Endometrial microvascular endothelial cells (primary cell): ENCODE measurements around the gene TAC3. TPM values are rescaled to one million over a fixed set of nuclear protein-coding genes. Genes with fewer than 3 reads are reported as not detected.
"Not testable (repeated sequence)": the region's sequence is repeated elsewhere in the genome, so short reads cannot be mapped to it uniquely, and the experiment has no call there.

Experiments used
- in situ Hi-C: cut with HindIII; loops from 2 replicates; pipeline ENCODE4 v1.10.0; 2017; ENCODE audit warnings: low sequenced_read_pairs, low pct_unique_long_range_greater_than_20kb; ENCODE audit errors: inconsistent ontology term
- total RNA-seq: library from RNA; depleted of rRNA; stranded (reverse); fragments of >200 nt; gene quantifications from one replicate; pipeline ENCODE4 v1.2.3, GENCODE V29; 2015; ENCODE audit errors: inconsistent ontology term

The TAC3 gene
- total RNA-seq = not detected

DNA sequence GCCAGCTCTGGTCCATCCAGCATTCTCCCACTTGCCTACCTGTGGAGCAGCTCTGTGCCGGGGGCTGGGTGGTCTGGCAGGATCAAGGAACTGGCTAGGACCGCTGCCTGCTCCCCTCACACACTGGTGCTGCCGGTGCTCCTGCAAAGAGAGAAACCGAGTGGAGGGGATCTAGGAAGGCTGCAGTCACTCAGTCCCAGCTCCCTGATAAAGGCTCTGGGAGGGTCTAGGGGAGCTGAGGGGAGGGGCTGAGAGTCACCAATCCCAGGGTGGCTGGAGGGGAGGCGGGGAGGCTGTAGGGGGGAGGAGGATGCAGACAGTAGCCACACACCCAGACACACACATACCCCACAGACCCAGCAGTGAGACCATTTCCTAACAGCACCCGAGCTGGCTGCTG lies at the start of gene TAC3:
TAC3 (minus strand) TSS at position 182 of the 400 bp plus-strand sequence. CDS start 732 bp downstream, outside the sequence.
- in situ Hi-C loops = no loop called here

DNA sequence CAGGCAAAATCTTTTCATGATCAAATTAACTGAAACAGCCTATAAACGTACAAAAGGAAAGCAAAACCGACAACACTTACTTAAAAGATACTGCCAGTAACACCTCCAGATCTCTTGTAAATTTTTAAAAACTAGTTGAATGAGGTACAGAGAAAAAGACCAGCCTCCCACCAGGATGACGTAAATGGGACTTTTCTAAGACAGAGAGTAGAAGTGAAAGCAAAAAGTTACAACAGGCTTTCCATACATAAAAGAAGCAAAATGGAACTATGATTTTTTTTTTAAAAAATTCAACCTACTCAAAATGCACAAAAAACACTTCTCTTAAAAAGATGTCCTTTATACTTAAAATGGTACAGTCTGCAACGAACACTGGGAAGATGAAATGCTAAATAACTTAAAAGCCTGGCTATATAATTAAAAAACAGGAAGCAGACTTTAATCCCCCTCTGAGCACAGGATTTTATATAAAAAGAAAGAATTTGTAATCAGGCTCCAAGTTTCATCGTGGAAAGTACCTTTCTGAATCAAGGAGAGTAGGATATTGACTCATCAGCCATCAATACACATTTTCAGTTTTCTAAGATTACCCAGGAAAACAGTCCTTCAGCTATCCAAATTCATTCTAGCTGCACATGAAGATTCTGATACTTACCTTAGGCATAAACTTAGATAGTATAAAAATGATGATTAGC lies 47.8 kb upstream of the TAC3 start:
- in situ Hi-C loops = no loop called here

DNA sequence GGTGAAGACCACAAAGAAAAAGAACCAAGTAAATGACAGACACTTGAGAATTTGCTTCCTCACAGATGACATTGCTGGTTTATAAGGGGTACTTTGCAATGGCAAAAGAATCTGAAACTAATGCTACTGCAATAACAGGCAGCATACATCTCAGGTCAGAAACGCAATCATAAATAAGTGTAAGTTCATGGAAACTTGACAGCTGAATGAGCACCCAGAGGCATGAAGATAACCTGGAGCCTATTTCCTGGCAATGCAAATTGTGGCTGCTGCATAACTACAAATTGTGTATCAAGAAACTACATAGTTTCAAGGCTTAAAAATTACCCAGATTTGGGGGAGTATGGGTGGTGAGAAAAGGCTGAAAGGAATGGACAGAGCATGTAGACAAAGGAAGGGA lies 42.1 kb upstream of the TAC3 start:
- in situ Hi-C loops = no loop called here

DNA sequence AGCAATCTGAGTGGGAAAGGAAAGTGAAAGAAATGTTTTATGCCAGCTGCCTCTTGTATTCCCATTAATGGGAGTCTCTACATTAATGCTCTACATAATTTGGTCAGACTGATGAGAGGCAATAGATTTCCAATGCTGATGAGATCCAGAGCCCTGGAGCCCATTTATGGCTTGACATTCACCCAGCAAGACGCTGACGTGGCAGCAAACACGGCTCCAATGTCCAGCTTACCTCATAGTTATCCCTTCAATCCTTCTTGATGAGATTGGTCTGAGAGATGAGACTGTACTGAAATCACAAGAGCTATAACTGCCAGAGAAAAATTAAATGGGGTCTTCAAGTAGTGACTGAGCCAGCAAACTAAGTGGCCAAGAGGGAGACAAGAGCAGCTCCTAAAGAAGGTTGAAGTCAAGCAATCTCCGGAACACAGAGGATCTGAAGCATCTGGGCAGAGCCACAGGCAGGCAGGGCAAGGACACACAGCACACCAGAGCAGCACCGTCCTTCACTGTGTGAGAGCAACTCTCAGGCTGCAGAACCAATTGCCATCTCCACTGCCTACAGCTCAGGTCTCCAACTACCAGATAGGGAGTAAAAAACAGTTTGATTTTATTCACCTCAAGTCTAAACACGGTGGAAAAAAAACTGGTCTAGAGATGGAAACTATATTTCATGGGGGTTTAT lies 40.9 kb upstream of the TAC3 start:
- in situ Hi-C loops = no loop called here

DNA sequence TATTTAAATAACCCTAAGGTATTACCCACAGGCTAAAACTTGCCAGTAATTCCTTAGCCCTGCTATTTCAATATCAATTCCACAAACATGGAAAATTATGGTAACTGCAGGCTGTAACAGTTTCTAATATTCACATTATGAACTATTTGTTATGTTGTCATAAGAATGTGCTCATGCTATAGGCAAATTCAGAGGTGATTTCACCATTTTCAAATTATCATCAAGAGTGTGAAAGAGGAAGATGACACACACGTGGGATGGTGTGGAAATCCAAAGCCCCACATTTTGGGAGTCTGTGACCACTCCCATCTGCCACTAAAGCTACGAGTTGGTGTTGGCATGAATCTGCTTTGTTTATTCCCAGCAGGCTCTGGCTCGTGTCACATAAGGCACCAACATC lies 39.5 kb upstream of the TAC3 start:
- in situ Hi-C loops = no loop called here

DNA sequence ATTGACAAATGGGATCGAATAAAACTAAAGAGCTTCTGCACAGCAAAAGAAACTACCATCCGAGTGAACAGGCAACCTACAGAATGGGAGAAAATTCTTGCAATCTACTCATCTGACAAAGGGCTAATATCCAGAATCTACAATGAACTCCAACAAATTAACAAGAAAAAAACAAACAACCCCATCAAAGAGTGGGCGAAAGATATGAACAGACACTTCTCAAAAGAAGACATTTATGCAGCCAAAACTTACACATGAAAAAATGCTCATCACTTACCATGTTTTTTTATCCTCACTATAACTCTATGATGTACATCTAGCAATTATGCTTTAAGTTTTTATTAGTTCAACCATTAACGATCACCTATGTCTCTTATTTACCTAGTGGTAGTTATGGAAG lies 37.6 kb upstream of the TAC3 start:
- in situ Hi-C loops = not testable (repeated sequence)

DNA sequence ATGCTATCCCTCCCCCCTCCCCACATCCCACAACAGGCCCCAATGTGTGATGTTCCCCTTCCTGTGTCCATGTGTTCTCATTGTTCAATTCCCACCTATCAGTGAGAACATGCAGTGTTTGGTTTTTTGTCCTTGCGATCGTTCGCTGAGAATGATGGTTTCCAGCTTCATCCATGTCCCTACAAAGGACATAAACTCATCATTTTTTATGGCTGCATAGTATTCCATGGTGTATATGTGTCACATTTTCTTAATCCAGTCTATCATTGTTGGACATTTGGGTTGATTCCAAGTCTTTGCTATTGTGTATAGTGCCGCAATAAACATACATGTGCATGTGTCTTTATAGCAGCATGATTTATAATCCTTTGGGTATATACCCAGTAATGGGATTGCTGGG lies 36.8 kb upstream of the TAC3 start:
- in situ Hi-C loops = not testable (repeated sequence)

DNA sequence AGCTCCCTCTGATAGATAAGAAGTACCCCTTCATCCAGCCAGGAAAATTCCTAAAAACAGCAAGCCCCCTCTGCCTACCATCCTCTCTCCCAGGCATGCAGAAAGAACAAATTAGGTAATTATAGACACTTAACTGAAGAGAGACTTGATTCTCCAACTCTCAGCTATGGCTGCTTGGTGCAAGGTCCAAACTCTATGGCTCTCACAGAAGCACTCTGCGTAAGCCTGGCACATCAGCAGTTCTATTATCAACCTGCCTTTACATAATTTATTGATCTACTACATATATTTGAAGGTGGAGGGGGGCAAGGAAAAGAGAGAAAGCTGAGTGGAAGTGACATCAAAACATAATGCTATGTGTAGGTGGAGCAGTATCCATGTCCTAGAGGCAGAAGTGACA lies 34.7 kb upstream of the TAC3 start:
- in situ Hi-C loops = no loop called here

DNA sequence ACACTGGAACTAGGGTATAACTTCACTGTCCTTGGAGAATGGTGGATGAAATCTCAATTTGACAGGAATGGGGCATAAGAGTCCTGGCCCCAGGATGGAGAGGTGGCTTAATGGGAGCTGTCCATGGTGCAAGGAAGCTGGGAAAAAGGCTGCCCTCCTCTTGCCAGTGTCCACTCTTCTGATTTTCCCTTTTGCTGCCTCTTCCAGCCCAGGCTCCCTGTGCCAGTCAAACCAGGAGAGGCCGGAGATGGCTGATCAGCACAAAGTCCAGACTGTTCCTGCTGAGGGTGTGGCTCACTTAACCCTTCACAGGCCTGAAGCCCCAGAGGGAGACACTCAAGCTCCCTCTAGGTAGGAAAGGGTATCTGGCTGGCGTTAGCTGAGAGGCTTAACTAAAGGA lies 33.6 kb upstream of the TAC3 start, which contains the start of gene MYO1A:
MYO1A (minus strand) TSS at position 240 of the 400 bp plus-strand sequence. CDS start 1,806 bp downstream, outside the sequence.
- in situ Hi-C loops = no loop called here

DNA sequence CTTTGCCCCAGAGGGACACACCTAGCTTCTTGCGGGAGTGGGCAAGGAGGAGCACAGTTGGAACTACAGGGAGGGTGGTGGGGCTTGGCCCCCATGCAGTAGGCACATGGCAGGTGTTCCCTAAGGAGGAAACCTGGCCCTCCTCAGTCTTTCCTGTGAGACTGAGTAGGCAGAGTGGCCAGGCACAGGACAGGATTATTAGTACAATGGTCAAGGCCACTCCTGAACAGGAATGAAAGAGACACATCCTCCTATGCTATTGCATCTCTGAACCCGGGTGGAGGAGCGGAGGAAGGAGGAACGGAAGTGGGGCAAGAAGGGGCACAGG lies 32.8 kb upstream of the TAC3 start:
- in situ Hi-C loops = no loop called here

DNA sequence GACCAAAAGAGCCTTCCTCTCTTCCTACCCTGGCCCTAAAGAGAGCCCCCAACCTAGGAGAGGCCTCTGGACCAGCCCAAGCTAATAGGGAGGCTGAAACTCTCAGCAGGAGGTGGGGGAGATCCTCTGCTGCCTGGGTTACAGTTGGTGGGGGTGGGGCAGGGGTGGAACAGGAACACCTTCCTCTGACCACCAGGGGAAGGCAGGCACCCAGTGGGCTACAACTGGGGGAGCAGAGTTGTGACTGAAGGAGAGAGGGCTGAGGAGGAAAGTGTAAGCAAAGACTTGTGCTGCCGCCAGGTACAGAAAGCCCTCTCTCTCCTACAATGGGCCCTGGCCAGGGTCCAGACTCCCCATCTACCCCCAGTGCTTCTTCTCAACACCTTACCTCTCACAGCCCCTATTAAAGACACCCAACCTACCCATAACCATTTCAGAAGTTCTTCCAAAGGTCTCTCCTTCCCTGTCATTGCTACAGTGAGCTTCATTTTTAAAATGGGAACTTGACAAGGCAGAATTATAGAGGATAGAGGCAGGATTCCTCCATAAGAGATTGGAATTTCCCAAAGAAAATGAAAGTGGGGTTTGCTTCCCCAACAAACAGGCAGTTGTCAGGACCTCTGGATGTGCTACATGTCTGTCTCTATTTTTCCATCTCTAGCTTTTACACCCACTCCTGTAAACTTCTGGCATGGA lies 32.2 kb upstream of the TAC3 start:
- in situ Hi-C loops = no loop called here

DNA sequence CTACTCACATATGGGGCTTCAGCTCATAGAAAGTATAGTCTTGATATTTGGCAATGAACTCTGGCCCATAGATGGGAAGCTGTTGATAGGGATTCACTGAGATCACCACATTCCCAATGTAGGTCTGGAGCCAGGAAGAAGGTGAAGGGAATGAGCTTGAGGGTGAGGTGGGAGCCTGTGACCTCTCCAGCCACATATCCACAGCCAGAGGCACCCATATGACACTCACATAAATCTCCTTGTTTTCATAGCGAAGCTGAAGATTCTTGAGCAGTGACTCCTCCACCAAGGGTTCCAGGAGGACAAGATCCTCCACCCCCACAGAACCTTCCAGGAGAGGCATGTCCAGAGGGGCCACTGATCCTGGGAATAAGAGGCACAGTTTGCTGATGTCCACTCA lies 31.7 kb upstream of the TAC3 start:
- in situ Hi-C loops = no loop called here

DNA sequence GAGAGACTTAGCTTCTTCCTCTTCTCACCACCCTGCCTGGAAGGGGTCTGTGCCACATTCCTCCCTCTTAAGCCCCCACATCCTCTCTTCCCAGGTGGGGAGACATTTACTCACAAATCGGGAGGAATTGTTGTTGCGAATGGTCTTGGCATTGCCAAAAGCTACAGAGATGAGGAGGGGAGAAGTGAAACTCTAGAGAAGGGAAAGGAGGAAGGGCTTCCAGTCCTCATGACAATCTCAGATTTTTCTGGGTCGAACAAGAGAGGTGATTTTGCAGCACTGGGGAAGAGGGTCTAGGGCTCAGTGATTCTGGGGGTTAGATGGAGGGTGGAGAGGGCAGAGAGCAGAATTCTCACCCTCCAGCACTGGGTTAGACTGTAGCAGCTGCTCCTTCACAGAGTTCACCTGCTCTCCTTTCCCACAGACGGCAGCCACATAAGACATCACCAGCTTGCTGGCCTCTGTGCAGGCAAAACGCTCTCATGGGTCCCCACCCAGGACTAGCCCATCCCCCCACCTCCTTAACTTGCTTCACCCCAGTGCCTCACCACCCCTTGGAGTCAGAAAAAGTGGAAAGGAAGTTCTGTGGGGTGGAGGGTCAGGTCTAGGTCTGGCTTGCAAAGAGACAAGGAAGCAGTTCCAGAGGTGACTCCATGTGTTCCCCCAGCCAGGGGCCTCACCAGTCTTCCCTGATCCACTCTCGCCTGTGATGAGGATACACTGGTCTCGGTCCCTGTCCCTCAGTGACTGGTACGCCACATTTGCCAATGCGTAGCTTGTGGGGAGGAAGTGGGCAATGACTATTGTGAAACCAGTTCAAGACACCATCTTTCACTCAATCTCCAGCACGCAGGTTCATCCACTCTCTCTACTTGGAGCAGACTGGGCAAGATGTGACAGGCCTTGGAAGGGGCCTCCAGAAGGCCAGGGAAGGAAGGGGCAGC lies 30.9 kb upstream of the TAC3 start:
- in situ Hi-C loops = no loop called here

DNA sequence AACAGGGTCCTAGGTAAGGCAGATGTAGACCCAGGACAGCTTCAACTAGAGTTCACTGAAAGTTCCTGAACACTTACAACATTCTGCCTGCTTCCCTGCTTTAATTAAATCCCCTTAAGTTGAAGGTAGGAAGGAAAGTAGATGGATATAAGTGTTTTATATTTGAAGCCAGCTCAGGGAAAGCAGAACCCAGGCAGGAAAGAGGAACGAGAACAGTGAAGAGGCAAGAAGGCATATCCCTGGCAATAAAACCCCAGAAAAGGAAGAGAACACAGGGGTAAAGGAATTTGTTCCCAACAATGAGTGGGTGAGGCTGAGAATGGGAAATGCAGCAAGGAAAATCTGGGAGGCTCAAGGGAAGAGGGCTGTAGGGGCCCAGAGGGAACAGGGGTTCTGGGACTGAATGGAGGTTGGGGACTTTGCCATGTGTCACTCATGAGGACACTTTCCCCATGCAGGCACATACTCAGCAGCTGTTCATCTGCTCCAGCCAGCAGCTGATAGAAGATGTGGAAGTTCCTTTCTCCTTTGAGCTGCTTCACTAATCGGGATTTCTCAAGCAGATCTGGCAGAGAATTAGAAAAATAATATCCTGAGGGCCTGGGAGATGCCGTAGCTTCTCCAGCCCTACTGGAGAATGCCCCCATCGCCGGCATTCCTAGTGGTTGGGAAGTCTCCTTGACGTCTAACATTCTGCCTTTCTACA lies 29.9 kb upstream of the TAC3 start:
- in situ Hi-C loops = no loop called here

DNA sequence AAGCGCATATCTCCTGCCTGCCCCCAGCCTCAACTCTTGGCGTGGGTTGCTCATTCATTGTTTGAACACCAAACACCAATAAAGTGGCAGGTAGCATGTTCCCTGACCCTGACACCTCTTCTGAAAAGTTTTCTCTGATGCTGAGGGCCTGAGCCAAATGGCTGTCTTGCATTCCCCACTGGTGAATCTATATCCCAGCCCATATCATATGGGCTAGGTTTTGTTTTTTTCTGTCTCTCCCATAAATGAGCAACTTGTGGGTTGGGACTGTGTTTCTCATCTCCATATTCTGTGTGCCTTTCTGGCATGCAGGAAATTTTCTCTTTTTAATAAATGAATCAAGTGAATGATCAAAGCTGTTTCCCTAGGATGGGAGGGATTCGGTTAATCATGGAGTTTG lies 28.6 kb upstream of the TAC3 start:
- in situ Hi-C loops = no loop called here

DNA sequence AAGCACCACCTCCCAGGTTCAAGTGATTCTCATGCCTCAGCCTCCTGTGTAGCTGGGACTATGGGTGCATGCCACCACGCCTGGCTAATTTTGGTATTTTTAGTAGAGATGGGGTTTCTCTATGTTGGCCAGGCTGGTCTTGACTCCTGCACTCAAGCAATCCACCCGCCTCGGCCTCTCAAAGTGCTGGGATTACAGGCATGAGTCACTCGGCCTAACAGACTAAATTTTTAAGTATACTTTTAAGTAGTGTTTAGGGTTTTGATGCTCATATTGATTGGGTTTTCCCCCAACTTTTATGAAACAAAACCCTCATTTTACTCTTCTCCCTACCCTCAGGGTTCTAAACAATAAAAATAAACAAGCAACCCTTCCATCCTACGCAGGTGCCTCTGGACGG lies 28.1 kb upstream of the TAC3 start:
- in situ Hi-C loops = no loop called here

DNA sequence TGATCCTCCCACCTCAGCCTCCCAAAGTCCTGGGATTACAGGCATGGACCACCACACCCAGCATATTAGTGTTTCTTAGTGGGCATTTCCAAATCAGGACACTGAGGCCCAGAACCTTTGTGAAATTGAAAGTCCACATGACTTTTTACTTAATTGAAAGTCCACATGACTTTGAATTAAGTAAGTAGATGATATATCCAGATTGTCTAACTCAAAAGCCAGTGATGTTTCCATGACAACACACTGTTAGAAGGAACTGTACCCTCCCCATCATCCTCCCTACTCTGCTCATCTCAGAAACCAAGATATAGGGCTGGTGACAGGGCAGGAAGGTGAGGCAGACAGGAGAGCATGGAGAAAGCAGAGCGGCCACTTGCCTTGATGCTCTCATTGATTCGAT lies 26.4 kb upstream of the TAC3 start:
- in situ Hi-C loops = no loop called here

DNA sequence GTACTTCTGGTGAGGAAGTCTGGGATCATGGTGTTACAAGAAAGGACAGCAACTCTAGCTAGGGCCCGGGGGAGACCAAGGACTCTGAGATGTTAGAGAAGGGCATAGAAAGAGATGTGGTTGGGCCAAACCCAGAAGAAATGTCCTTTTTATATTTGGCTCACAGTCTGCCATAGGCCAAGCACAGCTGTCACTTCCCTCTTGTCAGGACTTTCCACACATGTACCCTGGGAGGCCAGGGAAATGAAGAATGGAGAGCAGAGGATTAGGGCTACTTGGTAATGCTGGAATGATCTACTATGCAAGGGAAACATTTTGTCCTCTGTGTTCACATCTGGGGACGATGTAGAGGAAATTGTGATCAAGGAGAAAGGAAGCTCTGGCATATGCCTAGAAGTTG lies 24.4 kb upstream of the TAC3 start:
- in situ Hi-C loops = no loop called here

DNA sequence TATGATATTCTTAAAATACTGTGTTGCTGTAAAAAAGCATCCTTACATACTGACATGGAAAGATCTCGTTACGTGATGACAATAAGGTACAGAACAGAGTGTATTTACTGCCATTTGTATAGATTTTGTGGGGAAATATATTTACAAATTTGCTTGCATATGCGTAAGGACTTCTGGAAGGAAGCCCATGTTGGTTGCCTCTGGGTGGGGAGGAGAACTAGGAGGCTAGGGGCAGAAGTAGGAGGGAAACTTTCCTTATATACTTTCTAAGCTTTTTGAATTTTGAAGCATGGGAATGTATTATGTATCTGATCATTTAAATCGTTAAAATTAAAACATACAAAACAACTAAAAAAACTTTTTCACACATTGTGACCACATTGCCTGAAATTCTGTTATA lies 23.9 kb upstream of the TAC3 start:
- in situ Hi-C loops = no loop called here
